Left lung (tissue), 10 donors: ENCODE data around the gene PRRG3. TPM values are rescaled to one million over a fixed set of nuclear protein-coding genes. Genes with fewer than 3 reads are reported as not detected.

Experiments
- ATAC-seq: fragments of 200-7000 bp; cut with Tn5 transposase; one replicate; pipeline ENCODE4 v1.9.1; 2020; ENCODE audit warnings: moderate library complexity
- DNase-seq, 4 donors: peaks; one replicate each; pipeline ENCODE4 v3.0.0-alpha.2; 2013 to 2020
- H3K27ac ChIP-seq, 2 donors: fragments of 200-600 bp; sonication (generic) in 1 of 2; one replicate each; pipeline versions ENCODE4 v1.5.0 to v1.8.0; 2020 to 2021
- H3K27me3 ChIP-seq, 2 donors: fragments of 200-600 bp; sonication (generic) in 1 of 2; one replicate each; pipeline versions ENCODE4 v1.5.0 to v1.8.0; 2020 to 2021
- H3K36me3 ChIP-seq, 2 donors: fragments of 200-600 bp; sonication (generic) in 1 of 2; one replicate each; pipeline versions ENCODE4 v1.5.0 to v1.8.0; 2020 to 2021
- H3K4me1 ChIP-seq, 2 donors: fragments of 200-600 bp; one replicate each; pipeline ENCODE4 v1.8.0; 2021
- H3K4me3 ChIP-seq, 2 donors: fragments of 200-600 bp; sonication (generic) in 1 of 2; one replicate each; pipeline versions ENCODE4 v1.5.0 to v1.8.0; 2020 to 2021; ENCODE audit warnings: mild to moderate bottlenecking in 1 of 2
- H3K9me3 ChIP-seq, 2 donors: fragments of 200-600 bp; sonication (generic) in 1 of 2; one replicate each; pipeline versions ENCODE4 v1.5.0 to v1.8.0; 2020 to 2021
- intact Hi-C, 2 donors: fragments of 100-400 bp; cut with DNase I; formaldehyde crosslinking; loops; one replicate each; pipeline versions ENCODE4 v1.11.2 to v1.14.2; 2022
- polyA plus RNA-seq, 6 donors: library from polyadenylated mRNA; unstranded; fragments of 120-200 nt; gene quantifications; one replicate each; pipeline ENCODE4 v1.2.1, GENCODE V29; 2013; ENCODE audit not compliant: insufficient read length in 6 of 6
- total RNA-seq, 2 donors: library from RNA; stranded (reverse); fragmentation: NEBNext Ultra II Directional; extraction: Animal tissue kit (Norgen Biotek cat#: 25700); gene quantifications; one replicate each; pipeline ENCODE4 v1.2.1, GENCODE V29; 2021
- TF ChIP-seq, protein P1 (sequence below), 2 donors: fragments of 200-600 bp; sonication (generic) in 1 of 2; IDR thresholded peaks; one replicate each; pipeline versions ENCODE4 v1.5.0 to v1.8.0; 2021; ENCODE audit warnings: antibody characterized with exemption in 2 of 2
- donor health status: DM: no; HTN: yes; CAD: no.
- donor health status: DM: no; HTN: no; CAD: no.

The PRRG3 gene
- total and polyA plus RNA-seq, 8 donors = 1.9 to 17.5 (median 11.2) TPM

GRCh38 chrX:151727346-151727745 lies 32.1 kb downstream of the PRRG3 start:
- TF ChIP-seq, protein P1, sequence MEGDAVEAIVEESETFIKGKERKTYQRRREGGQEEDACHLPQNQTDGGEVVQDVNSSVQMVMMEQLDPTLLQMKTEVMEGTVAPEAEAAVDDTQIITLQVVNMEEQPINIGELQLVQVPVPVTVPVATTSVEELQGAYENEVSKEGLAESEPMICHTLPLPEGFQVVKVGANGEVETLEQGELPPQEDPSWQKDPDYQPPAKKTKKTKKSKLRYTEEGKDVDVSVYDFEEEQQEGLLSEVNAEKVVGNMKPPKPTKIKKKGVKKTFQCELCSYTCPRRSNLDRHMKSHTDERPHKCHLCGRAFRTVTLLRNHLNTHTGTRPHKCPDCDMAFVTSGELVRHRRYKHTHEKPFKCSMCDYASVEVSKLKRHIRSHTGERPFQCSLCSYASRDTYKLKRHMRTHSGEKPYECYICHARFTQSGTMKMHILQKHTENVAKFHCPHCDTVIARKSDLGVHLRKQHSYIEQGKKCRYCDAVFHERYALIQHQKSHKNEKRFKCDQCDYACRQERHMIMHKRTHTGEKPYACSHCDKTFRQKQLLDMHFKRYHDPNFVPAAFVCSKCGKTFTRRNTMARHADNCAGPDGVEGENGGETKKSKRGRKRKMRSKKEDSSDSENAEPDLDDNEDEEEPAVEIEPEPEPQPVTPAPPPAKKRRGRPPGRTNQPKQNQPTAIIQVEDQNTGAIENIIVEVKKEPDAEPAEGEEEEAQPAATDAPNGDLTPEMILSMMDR (IDR thresholded peaks at IDR 0.05) = no peak
- intact Hi-C loops = no loop called here
- Histone ChIP-seq H3K27ac (no peak overlapping the region), H3K4me3 (no peak overlapping the region), H3K36me3 (no peaks in the 10 kb centered on the region), H3K4me1 (no peaks in the 10 kb centered on the region), H3K27me3 (no peaks in the 10 kb centered on the region), H3K9me3 (no peaks in the 10 kb centered on the region)
- no peak for DNase-seq
- no peak for ATAC-seq

DNA sequence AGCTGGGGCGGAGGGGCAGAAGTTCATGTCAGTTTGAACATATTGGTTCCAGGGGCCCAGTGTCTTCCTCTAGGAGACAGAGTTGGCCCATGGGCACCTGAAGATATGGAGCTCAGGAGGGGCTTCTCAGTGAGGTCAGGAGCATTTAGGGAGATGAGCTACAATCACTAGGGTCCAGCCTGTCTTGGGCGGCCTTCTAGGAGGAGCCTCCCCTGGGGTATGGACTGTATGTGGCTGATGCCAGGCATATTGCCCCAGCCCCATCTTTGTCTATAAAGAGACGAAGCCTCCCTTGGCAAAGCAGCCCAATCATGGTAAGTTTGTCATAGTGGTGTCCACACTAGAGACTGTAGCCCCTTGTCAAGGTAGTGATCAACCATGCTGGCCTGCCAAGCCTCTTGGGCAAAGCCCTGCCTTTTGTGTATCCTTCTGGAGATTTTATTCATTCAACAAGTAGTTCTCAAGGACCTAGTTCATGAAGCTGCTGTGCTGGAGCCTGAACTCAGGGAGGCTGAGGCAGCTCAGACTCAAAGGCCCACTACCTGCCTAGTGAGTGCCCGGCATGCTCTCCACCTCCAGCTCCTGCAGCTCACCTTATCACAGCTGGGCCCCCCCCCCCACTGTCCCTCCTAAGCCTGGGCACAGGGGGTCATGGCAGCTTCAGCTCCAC lies 33.9 kb downstream of the PRRG3 start:
- Histone ChIP-seq H3K36me3 (no peaks in the 10 kb centered on the region), H3K27me3 (no peaks in the 10 kb centered on the region), H3K27ac (no peak overlapping the region), H3K4me1 (no peaks in the 10 kb centered on the region), H3K9me3 (no peaks in the 10 kb centered on the region), H3K4me3 (no peak overlapping the region)
- intact Hi-C loops = no loop called here
- ATAC-seq = no peak
- TF ChIP-seq, protein P1 (IDR thresholded peaks at IDR 0.05) = no peak
- no peak for DNase-seq

DNA sequence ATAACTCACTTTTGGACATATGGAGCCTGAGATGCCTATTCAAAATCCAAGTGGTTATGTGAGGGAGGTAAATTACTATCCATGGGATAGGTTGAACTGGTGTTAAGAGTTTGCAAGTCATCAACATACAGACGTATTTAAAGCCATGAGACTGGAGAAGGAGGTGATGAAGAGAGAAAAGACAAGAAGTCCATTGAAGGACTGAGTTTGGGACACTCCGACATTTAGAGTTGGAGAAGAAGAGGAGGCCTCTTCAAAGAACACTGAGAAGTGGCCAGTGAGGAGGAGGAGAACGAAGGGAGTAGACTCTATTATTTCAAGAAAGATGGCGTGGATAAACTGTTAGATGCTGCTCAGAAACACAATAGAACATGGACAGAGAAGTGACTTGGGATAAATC lies 39.2 kb downstream of the PRRG3 start, which contains the start of gene CNGA2:
CNGA2 (plus strand) TSS at position 301 of the 400 bp plus-strand sequence. CDS start 3,738 bp downstream, outside the sequence.
- Histone ChIP-seq H3K4me1 (no peaks in the 10 kb centered on the region), H3K27ac (no peak within 1 kb of the TSS), H3K27me3 (no peaks in the 10 kb centered on the region), H3K9me3 (no peaks in the 10 kb centered on the region), H3K36me3 (no peaks in the 10 kb centered on the region), H3K4me3 (no peak within 1 kb of the TSS)
- intact Hi-C loops = no loop called here
- TF ChIP-seq, protein P1 (IDR thresholded peaks at IDR 0.05) = no peak
- ATAC-seq = no peak
- no peak for DNase-seq

- TF ChIP-seq, protein P1 (IDR thresholded peaks at IDR 0.05) = no peak
- Histone ChIP-seq H3K36me3 (no peaks in the 10 kb centered on the region), H3K27me3 (no peaks in the 10 kb centered on the region), H3K27ac (no peak overlapping the region), H3K4me3 (no peak overlapping the region), H3K4me1 (no peaks in the 10 kb centered on the region), H3K9me3 (no peaks in the 10 kb centered on the region)
- intact Hi-C loops = no loop called here
- ATAC-seq (no peak), DNase-seq (no peak)
Observed at GRCh38 chrX:151735219-151735618, 40.0 kb downstream of the PRRG3 start.

DNA sequence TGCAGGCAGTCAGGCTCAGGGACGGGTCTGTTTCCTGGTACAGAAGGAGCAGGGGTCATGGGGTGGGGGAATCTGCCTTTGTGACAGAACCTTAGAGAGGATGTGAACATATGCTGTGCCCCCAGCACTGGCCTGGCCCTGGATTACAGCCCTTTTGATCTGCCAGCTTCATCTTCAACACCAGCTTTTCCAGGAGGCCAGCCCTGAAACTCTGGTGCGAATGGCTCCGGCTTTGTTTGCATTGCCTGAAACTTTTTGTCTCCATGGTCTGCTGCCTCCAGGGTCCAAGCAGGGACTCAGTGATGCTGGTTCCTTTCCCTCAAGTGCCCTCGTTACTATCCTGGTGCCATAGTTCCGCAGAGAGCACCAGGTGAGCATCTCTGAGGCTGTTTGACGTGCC lies 41.4 kb downstream of the PRRG3 start:
- TF ChIP-seq, protein P1 (IDR thresholded peaks at IDR 0.05) = no peak
- Histone ChIP-seq H3K27ac (no peak overlapping the region), H3K9me3 (no peaks in the 10 kb centered on the region), H3K36me3 (no peaks in the 10 kb centered on the region), H3K27me3 (no peaks in the 10 kb centered on the region), H3K4me3 (no peak overlapping the region), H3K4me1 (no peaks in the 10 kb centered on the region)
- ATAC-seq = no peak
- intact Hi-C loops = no loop called here
- DNase-seq = no peak
